ENCODE data around the gene PNMT. TPM values are rescaled to one million over a fixed set of nuclear protein-coding genes. Genes with fewer than 3 reads are reported as not detected.

PNMT gene
- polyA plus RNA-seq, 1 donor from 2014 or later, result 1.5 TPM

- Histone ChIP-seq H3K27ac (ENCODE audit: low read length) (no peak overlapping the region), H3K27me3 (ENCODE audit: insufficient read depth, low read depth, low read length) (no peaks in the 10 kb centered on the region), H3K9ac (ENCODE audit: low read length) (no peak overlapping the region), H3K9me2 (ENCODE audit: insufficient read depth, low read length) (no peaks in the 10 kb centered on the region), H3K79me2 (replicated peaks; ENCODE audit: insufficient read depth, low read length) (no peaks in the 10 kb centered on the region), H2AFZ (ENCODE audit: low read depth, low read length) (no peak overlapping the region), H3K36me3 (ENCODE audit: insufficient read depth, low read length) (no peaks in the 10 kb centered on the region), H3K4me2 (ENCODE audit: low read length) (no peak overlapping the region), H3F3A (ENCODE audit: insufficient read depth, low read length, poor library complexity, severe bottlenecking) (no peaks in the 10 kb centered on the region), H3K9me3 (ENCODE audit: low read length) (no peaks in the 10 kb centered on the region), H3K4me3 (ENCODE audit: low read length) (no peak overlapping the region), H4K20me1 (ENCODE audit: insufficient read depth) (no peaks in the 10 kb centered on the region)
- no peak for TF ChIP-seq POLR2AphosphoS5 (IDR thresholded peaks at IDR 0.05)
- TF ChIP-seq RAD21 (conservative IDR thresholded peaks at IDR 0.05), result no peak
- TF ChIP-seq EP300 (conservative IDR thresholded peaks at IDR 0.05; ENCODE audit: poor library complexity, severe bottlenecking), result no peak
- no peak for TF ChIP-seq REST (IDR thresholded peaks at IDR 0.05; ENCODE audit: borderline replicate concordance)
- no peak for TF ChIP-seq EZH2 (IDR thresholded peaks at IDR 0.05; ENCODE audit: borderline replicate concordance, insufficient read depth, low read length, poor library complexity, severe bottlenecking)
- no peak for TF ChIP-seq CTCF (IDR thresholded peaks at IDR 0.05; ENCODE audit: poor library complexity, severe bottlenecking)
- no peak for TF ChIP-seq TAF1 (IDR thresholded peaks at IDR 0.05; ENCODE audit: low read depth)
- TF ChIP-seq MXI1 (conservative IDR thresholded peaks at IDR 0.05; ENCODE audit: poor library complexity, severe bottlenecking), result no peak
- no peak for TF ChIP-seq SMC3 (conservative IDR thresholded peaks at IDR 0.05; ENCODE audit: poor library complexity)
These were observed 9.5 kb upstream of the PNMT start for GRCh38 chr17:39658760-39659159.

GRCh38 chr17:39659279-39660010 lies 8.8 kb upstream of the PNMT start:
- no peak overlapping the region for H3K27ac ChIP-seq (ENCODE audit: low read length)
- H3K9me3 ChIP-seq (ENCODE audit: low read length), result no peaks in the 10 kb centered on the region
- no peaks in the 10 kb centered on the region for H3K79me2 ChIP-seq (replicated peaks; ENCODE audit: insufficient read depth, low read length)
- TF ChIP-seq REST (IDR thresholded peaks at IDR 0.05; ENCODE audit: borderline replicate concordance) (no peak), MXI1 (conservative IDR thresholded peaks at IDR 0.05; ENCODE audit: poor library complexity, severe bottlenecking) (no peak), TAF1 (IDR thresholded peaks at IDR 0.05; ENCODE audit: low read depth) (no peak), CTCF (IDR thresholded peaks at IDR 0.05; ENCODE audit: poor library complexity, severe bottlenecking) (no peak), EP300 (conservative IDR thresholded peaks at IDR 0.05; ENCODE audit: poor library complexity, severe bottlenecking) (no peak), RAD21 (conservative IDR thresholded peaks at IDR 0.05) (no peak), SMC3 (conservative IDR thresholded peaks at IDR 0.05; ENCODE audit: poor library complexity) (no peak), POLR2AphosphoS5 (IDR thresholded peaks at IDR 0.05) (no peak), EZH2 (IDR thresholded peaks at IDR 0.05; ENCODE audit: borderline replicate concordance, insufficient read depth, low read length, poor library complexity, severe bottlenecking) (no peak)
- no peaks in the 10 kb centered on the region for H3K9me2 ChIP-seq (ENCODE audit: insufficient read depth, low read length)
- no peak overlapping the region for H3K4me3 ChIP-seq (ENCODE audit: low read length)
- no peaks in the 10 kb centered on the region for H4K20me1 ChIP-seq (ENCODE audit: insufficient read depth)
- no peak overlapping the region for H3K9ac ChIP-seq (ENCODE audit: low read length)
- H3F3A ChIP-seq (ENCODE audit: insufficient read depth, low read length, poor library complexity, severe bottlenecking), result no peaks in the 10 kb centered on the region
- H3K36me3 ChIP-seq (ENCODE audit: insufficient read depth, low read length), result no peaks in the 10 kb centered on the region
- no peak overlapping the region for H3K4me2 ChIP-seq (ENCODE audit: low read length)
- no peaks in the 10 kb centered on the region for H3K27me3 ChIP-seq (ENCODE audit: insufficient read depth, low read depth, low read length)
- H2AFZ ChIP-seq (ENCODE audit: low read depth, low read length), result no peak overlapping the region

All from neural cell (in vitro differentiated cells).